Mammary epithelial cell (primary cell): ENCODE measurements around the gene LIN28B.

Source experiments
- EZH2 ChIP-seq: IDR thresholded peaks from 2 replicates; pipeline ENCODE4 v1.6.1; 2012; ENCODE audit warnings: low read length, inconsistent platforms, borderline replicate concordance
- TF ChIP-seq, protein P1 (sequence below), 2 donors: IDR thresholded peaks in 1 of 2; conservative IDR thresholded peaks in 1 of 2; 2 replicates each; pipeline ENCODE4 v1.5.1; 2011 to 2012; ENCODE audit warnings: inconsistent platforms in 2 of 2, low read length in 2 of 2, mild to moderate bottlenecking in 2 of 2, control low read depth in 1 of 2, low read depth in 1 of 2; ENCODE audit not compliant: insufficient read depth in 1 of 2; ENCODE audit errors: extremely low read depth in 1 of 2

- TF ChIP-seq EZH2 = no peak
- TF ChIP-seq, protein P1, sequence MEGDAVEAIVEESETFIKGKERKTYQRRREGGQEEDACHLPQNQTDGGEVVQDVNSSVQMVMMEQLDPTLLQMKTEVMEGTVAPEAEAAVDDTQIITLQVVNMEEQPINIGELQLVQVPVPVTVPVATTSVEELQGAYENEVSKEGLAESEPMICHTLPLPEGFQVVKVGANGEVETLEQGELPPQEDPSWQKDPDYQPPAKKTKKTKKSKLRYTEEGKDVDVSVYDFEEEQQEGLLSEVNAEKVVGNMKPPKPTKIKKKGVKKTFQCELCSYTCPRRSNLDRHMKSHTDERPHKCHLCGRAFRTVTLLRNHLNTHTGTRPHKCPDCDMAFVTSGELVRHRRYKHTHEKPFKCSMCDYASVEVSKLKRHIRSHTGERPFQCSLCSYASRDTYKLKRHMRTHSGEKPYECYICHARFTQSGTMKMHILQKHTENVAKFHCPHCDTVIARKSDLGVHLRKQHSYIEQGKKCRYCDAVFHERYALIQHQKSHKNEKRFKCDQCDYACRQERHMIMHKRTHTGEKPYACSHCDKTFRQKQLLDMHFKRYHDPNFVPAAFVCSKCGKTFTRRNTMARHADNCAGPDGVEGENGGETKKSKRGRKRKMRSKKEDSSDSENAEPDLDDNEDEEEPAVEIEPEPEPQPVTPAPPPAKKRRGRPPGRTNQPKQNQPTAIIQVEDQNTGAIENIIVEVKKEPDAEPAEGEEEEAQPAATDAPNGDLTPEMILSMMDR (conservative IDR thresholded peaks at IDR 0.05 in 1 of 2, IDR thresholded peaks at IDR 0.05 in 1 of 2; ENCODE audit: extremely low read depth in 1 of 2, insufficient read depth in 1 of 2, low read depth in 1 of 2, low read length in 2 of 2) = no peak
Observed at GRCh38 chr6:104941729-104942091, 15.2 kb upstream of the LIN28B start.
